GM23338 (cell line): ENCODE measurements around the gene CRBN. TPM values are rescaled to one million over a fixed set of nuclear protein-coding genes. Genes with fewer than 3 reads are reported as not detected.

Experiments
- ATAC-seq: fragments of 200-7000 bp; cut with Tn5 transposase; 3 replicates; pipeline ENCODE4 v1.9.1; 2020
- DNase-seq: peaks from one replicate; pipeline ENCODE4 v3.0.0-alpha.2; 2015; ENCODE audit warnings: low spot score
- H2AFZ ChIP-seq: fragments of 200-600 bp; sonication (generic); 2 replicates; pipeline ENCODE4 v1.8.0; 2016; ENCODE audit warnings: antibody characterized with exemption, mild to moderate bottlenecking, moderate library complexity
- H3F3A ChIP-seq: fragments of 200-600 bp; sonication (generic); replicated peaks from 2 replicates; pipeline ENCODE4 v1.8.0; 2017; ENCODE audit warnings: antibody characterized with exemption, mixed run types, low read depth
- H3K27ac ChIP-seq: fragments of 200-600 bp; sonication (generic); 2 replicates; pipeline ENCODE4 v1.6.1; 2016; ENCODE audit warnings: low read depth
- H3K27me3 ChIP-seq: fragments of 200-600 bp; sonication (generic); 2 replicates; pipeline ENCODE4 v1.8.0; 2016; ENCODE audit warnings: mild to moderate bottlenecking, mixed run types, moderate library complexity; ENCODE audit not compliant: insufficient read depth
- H3K36me3 ChIP-seq: fragments of 200-600 bp; sonication (generic); 2 replicates; pipeline ENCODE4 v1.8.0; 2016; ENCODE audit warnings: mild to moderate bottlenecking; ENCODE audit not compliant: insufficient read depth
- H3K4me1 ChIP-seq: fragments of 200-600 bp; sonication (generic); 2 replicates; pipeline ENCODE4 v1.8.0; 2016; ENCODE audit warnings: mild to moderate bottlenecking, moderate library complexity; ENCODE audit not compliant: insufficient read depth
- H3K4me2 ChIP-seq: fragments of 200-600 bp; sonication (generic); 2 replicates; pipeline ENCODE4 v1.7.1; 2017; ENCODE audit warnings: mixed run types
- H3K4me3 ChIP-seq: fragments of 200-600 bp; sonication (generic); 2 replicates; pipeline ENCODE4 v1.6.1; 2016; ENCODE audit warnings: mixed run types
- H3K79me2 ChIP-seq: fragments of 200-600 bp; sonication (generic); replicated peaks from 2 replicates; pipeline ENCODE4 v1.8.0; 2017; ENCODE audit warnings: mild to moderate bottlenecking; ENCODE audit not compliant: insufficient read depth
- H3K9me2 ChIP-seq: fragments of 200-600 bp; sonication (generic); 2 replicates; pipeline ENCODE4 v1.8.0; 2017; ENCODE audit not compliant: insufficient read depth
- H4K20me1 ChIP-seq: fragments of 200-600 bp; sonication (generic); replicated peaks from 2 replicates; pipeline ENCODE4 v1.8.0; 2017; ENCODE audit warnings: mild to moderate bottlenecking; ENCODE audit not compliant: insufficient read depth
- H3K27ac Mint-ChIP-seq: 2 replicates; pipeline ENCODE4 v1.8.0; 2020; ENCODE audit warnings: inconsistent platforms, mild to moderate bottlenecking, moderate library complexity, mixed read lengths
- H3K27me3 Mint-ChIP-seq: 3 replicates; pipeline ENCODE4 v1.8.0; 2022; ENCODE audit warnings: low read depth, mild to moderate bottlenecking, moderate library complexity, mixed read lengths, inconsistent platforms; ENCODE audit not compliant: insufficient read depth, poor library complexity
- H3K36me3 Mint-ChIP-seq: 3 replicates; pipeline ENCODE4 v1.8.0; 2021; ENCODE audit warnings: low read depth, mild to moderate bottlenecking, inconsistent platforms, moderate library complexity, mixed read lengths
- H3K4me1 Mint-ChIP-seq: 3 replicates; pipeline ENCODE4 v1.8.0; 2020; ENCODE audit warnings: mild to moderate bottlenecking, inconsistent platforms, mixed read lengths
- H3K4me3 Mint-ChIP-seq: 3 replicates; pipeline ENCODE4 v1.8.0; 2021; ENCODE audit warnings: moderate library complexity, mild to moderate bottlenecking, inconsistent platforms, mixed read lengths
- H3K9me3 Mint-ChIP-seq: 3 replicates; pipeline ENCODE4 v1.8.0; 2020; ENCODE audit warnings: moderate library complexity, mild to moderate bottlenecking, inconsistent platforms, mixed read lengths
- CREB1 ChIP-seq: fragments of 250-450 bp; sonication (Bioruptor Pico); IDR thresholded peaks from 2 replicates; pipeline ENCODE4 v1.5.0; 2020; ENCODE audit warnings: low read depth, mild to moderate bottlenecking, moderate library complexity
- EZH2 ChIP-seq: fragments of 200-600 bp; sonication (generic); IDR thresholded peaks from one replicate; pipeline ENCODE4 v1.8.0; 2017; ENCODE audit warnings: antibody characterized with exemption, mild to moderate bottlenecking, low read depth; ENCODE audit not compliant: unreplicated experiment
- EZH2phosphoT487 ChIP-seq: fragments of 200-600 bp; sonication (generic); IDR thresholded peaks from one replicate; pipeline ENCODE4 v1.8.1; 2018; ENCODE audit warnings: antibody characterized with exemption; ENCODE audit not compliant: unreplicated experiment
- JUNB ChIP-seq: IDR thresholded peaks from one replicate; pipeline ENCODE4 v1.6.1; 2016; ENCODE audit warnings: antibody characterized with exemption; ENCODE audit not compliant: unreplicated experiment
- NANOG ChIP-seq: IDR thresholded peaks from 2 replicates; pipeline ENCODE4 v1.6.1; 2016; ENCODE audit warnings: antibody characterized with exemption, borderline replicate concordance
- POLR2AphosphoS5 ChIP-seq: IDR thresholded peaks from 2 replicates; pipeline ENCODE4 v1.6.1; 2016; ENCODE audit warnings: antibody characterized with exemption, low read depth
- REST ChIP-seq: IDR thresholded peaks from one replicate; pipeline ENCODE4 v1.6.1; 2018; ENCODE audit warnings: antibody characterized with exemption; ENCODE audit not compliant: unreplicated experiment
- STAT1 ChIP-seq: IDR thresholded peaks from one replicate; pipeline ENCODE4 v1.6.1; 2016; ENCODE audit warnings: antibody characterized with exemption; ENCODE audit not compliant: unreplicated experiment
- ZNF114 ChIP-seq: fragments of 250-450 bp; sonication (Bioruptor Pico); IDR thresholded peaks from 2 replicates; pipeline ENCODE4 v1.5.0; 2020; ENCODE audit warnings: mild to moderate bottlenecking, moderate library complexity
- ZNF331 ChIP-seq: fragments of 250-450 bp; sonication (Bioruptor Pico); IDR thresholded peaks from 2 replicates; pipeline ENCODE4 v1.5.0; 2020; ENCODE audit warnings: low read depth, mild to moderate bottlenecking, moderate library complexity
- ZNF462 ChIP-seq: fragments of 250-450 bp; sonication (Bioruptor Pico); IDR thresholded peaks from 2 replicates; pipeline ENCODE4 v1.5.0; 2020; ENCODE audit warnings: mild to moderate bottlenecking, moderate library complexity
- polyA plus RNA-seq: library from polyadenylated mRNA; unstranded; fragments of >200 nt; fragmentation: Nextera tagmentation; extraction: Ambion mirVana; gene quantifications from 2 replicates; pipeline ENCODE4 v1.2.1, GENCODE V29; 2016
- total RNA-seq: library from RNA; depleted of rRNA; stranded (reverse); fragments of >200 nt; shearing (Covaris generic); gene quantifications from 2 replicates; pipeline ENCODE4 v1.2.3, GENCODE V29; 2014
- TF ChIP-seq, protein P1 (sequence below), 2 experiments: fragments of 200-600 bp in 1 of 2; sonication (generic) in 1 of 2; conservative IDR thresholded peaks; 2 replicates each; pipeline versions ENCODE4 v1.5.1 to v1.6.1; 2016 to 2017; ENCODE audit warnings: antibody characterized with exemption in 2 of 2, low read depth in 2 of 2, mild to moderate bottlenecking in 2 of 2, moderate library complexity in 1 of 2
- TF ChIP-seq, protein P2 (sequence below): IDR thresholded peaks from 2 replicates; pipeline ENCODE4 v1.6.1; 2016; ENCODE audit warnings: antibody characterized with exemption

The CRBN gene
- total and polyA plus RNA-seq, 2 experiments from 2014 or later, result 33.6 to 41.7 TPM

- Histone ChIP-seq H4K20me1 (no peaks in the 10 kb centered on the region), H2AFZ (no peak overlapping the region), H3K79me2 (no peaks in the 10 kb centered on the region), H3K9me2 (no peaks in the 10 kb centered on the region), H3K4me2 (no peak overlapping the region), H3K4me1 (no peaks in the 10 kb centered on the region), H3K4me3 (no peak overlapping the region), H3F3A (no peaks in the 10 kb centered on the region), H3K27me3 (no peaks in the 10 kb centered on the region), H3K36me3 (no peaks in the 10 kb centered on the region), H3K27ac (no peak overlapping the region)
- Mint-ChIP-seq H3K4me3 (no peak overlapping the region), H3K27ac (no peak overlapping the region), H3K27me3 (peaks cover 2% of the 10 kb centered on the region), H3K9me3 (peaks cover 95% of the 10 kb centered on the region), H3K4me1 (no peaks in the 10 kb centered on the region), H3K36me3 (peaks cover 30% of the 10 kb centered on the region)
- no peak for ATAC-seq
- DNase-seq, result no peak
- TF ChIP-seq, protein P1, sequence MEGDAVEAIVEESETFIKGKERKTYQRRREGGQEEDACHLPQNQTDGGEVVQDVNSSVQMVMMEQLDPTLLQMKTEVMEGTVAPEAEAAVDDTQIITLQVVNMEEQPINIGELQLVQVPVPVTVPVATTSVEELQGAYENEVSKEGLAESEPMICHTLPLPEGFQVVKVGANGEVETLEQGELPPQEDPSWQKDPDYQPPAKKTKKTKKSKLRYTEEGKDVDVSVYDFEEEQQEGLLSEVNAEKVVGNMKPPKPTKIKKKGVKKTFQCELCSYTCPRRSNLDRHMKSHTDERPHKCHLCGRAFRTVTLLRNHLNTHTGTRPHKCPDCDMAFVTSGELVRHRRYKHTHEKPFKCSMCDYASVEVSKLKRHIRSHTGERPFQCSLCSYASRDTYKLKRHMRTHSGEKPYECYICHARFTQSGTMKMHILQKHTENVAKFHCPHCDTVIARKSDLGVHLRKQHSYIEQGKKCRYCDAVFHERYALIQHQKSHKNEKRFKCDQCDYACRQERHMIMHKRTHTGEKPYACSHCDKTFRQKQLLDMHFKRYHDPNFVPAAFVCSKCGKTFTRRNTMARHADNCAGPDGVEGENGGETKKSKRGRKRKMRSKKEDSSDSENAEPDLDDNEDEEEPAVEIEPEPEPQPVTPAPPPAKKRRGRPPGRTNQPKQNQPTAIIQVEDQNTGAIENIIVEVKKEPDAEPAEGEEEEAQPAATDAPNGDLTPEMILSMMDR (conservative IDR thresholded peaks at IDR 0.05; ENCODE audit: low read depth in 2 of 2), result no peak
- TF ChIP-seq, protein P2, sequence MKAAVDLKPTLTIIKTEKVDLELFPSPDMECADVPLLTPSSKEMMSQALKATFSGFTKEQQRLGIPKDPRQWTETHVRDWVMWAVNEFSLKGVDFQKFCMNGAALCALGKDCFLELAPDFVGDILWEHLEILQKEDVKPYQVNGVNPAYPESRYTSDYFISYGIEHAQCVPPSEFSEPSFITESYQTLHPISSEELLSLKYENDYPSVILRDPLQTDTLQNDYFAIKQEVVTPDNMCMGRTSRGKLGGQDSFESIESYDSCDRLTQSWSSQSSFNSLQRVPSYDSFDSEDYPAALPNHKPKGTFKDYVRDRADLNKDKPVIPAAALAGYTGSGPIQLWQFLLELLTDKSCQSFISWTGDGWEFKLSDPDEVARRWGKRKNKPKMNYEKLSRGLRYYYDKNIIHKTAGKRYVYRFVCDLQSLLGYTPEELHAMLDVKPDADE, result no peak
- no peak for TF ChIP-seq ZNF462 (CRISPR knock-in tag)
- no peak for TF ChIP-seq JUNB
- TF ChIP-seq POLR2AphosphoS5, result no peak
- no peak for TF ChIP-seq ZNF114 (CRISPR knock-in tag)
- no peak for TF ChIP-seq ZNF331 (CRISPR knock-in tag)
- no peak for TF ChIP-seq CREB1 (CRISPR knock-in tag)
- no peak for TF ChIP-seq REST
- TF ChIP-seq EZH2, result no peak
- TF ChIP-seq NANOG, result no peak
- TF ChIP-seq STAT1, result no peak
- no peak for TF ChIP-seq EZH2phosphoT487
These were observed 36.9 kb upstream of the CRBN start for GRCh38 chr3:3216401-3216800.
